ENCODE measurements around the gene ARHGAP36.

ARHGAP36 gene

GRCh38 chrX:131072871-131073571 is 14.9 kb downstream of the ARHGAP36 start:
- DNase-seq, result no peak

GRCh38 chrX:131073607-131074006 is 15.5 kb downstream of the ARHGAP36 start:
- no peak for DNase-seq

GRCh38 chrX:131081772-131082740 is 23.9 kb downstream of the ARHGAP36 start:
- no peak for DNase-seq

- DNase-seq, result no peak
Observed at GRCh38 chrX:131083510-131084142, 25.5 kb downstream of the ARHGAP36 start.

GRCh38 chrX:131084145-131084544 is 26.0 kb downstream of the ARHGAP36 start:
- DNase-seq, result no peak

GRCh38 chrX:131136776-131137175 is 78.6 kb downstream of the ARHGAP36 start:
- no peak for DNase-seq

- DNase-seq, result no peak
Observed at GRCh38 chrX:131139072-131139471, 80.9 kb downstream of the ARHGAP36 start.
